NCI-H1930 (cell line): ENCODE results near the gene ERN1.
A peak's percentile ranks its signal among the peaks of the same experiment; 100 is the strongest.
"Not testable (repeated sequence)": the region's sequence is repeated elsewhere in the genome, so short reads cannot be mapped to it uniquely, and the experiment has no call there.

ENCODE experiments used
- DNase-seq, 2 experiments: peaks; one replicate each; lab custom pipeline; 2025; lab: John Stamatoyannopoulos, UW

Gene ERN1

GRCh38 chr17:64025732-64026294 is 104.1 kb downstream of the ERN1 start:
- DNase-seq: peak; percentile 57 to 72

- DNase-seq: no peak
These were observed 104.9 kb downstream of the ERN1 start for GRCh38 chr17:64024781-64025731.

GRCh38 chr17:64024215-64024654 is 105.7 kb downstream of the ERN1 start:
- DNase-seq: no peak

- no peak for DNase-seq
These were observed 107.3 kb downstream of the ERN1 start for GRCh38 chr17:64022611-64023063.

GRCh38 chr17:64020056-64020766 is 109.7 kb downstream of the ERN1 start, which contains the start of gene ICAM2:
Gene ICAM2, minus strand, starts transcription at chr17:64020633. Its CDS starts 13,942 bp downstream, at chr17:64006691.
- no peak for DNase-seq

GRCh38 chr17:64019551-64019961 is 110.4 kb downstream of the ERN1 start:
- DNase-seq: not testable (repeated sequence)

GRCh38 chr17:64017381-64017980 is 112.5 kb downstream of the ERN1 start:
- DNase-seq: no peak

- DNase-seq: no peak
These were observed 113.0 kb downstream of the ERN1 start for GRCh38 chr17:64016974-64017373.

- no peak for DNase-seq
These were observed 113.6 kb downstream of the ERN1 start for GRCh38 chr17:64016231-64016784.

- no peak for DNase-seq
These were observed 114.5 kb downstream of the ERN1 start for GRCh38 chr17:64015447-64015846.

- DNase-seq: no peak
These were observed 120.2 kb downstream of the ERN1 start for GRCh38 chr17:64009571-64010402.

GRCh38 chr17:64008830-64009229 is 121.1 kb downstream of the ERN1 start:
- no peak for DNase-seq

GRCh38 chr17:64008346-64008745 is 121.6 kb downstream of the ERN1 start:
- DNase-seq: no peak

- no peak for DNase-seq
These were observed 122.1 kb downstream of the ERN1 start for GRCh38 chr17:64007838-64008282.

- not testable (repeated sequence) for DNase-seq
These were observed 122.7 kb downstream of the ERN1 start for GRCh38 chr17:64007089-64007837.

- DNase-seq: no peak
These were observed 123.4 kb downstream of the ERN1 start for GRCh38 chr17:64006361-64007088.

GRCh38 chr17:64005734-64006167 is 124.2 kb downstream of the ERN1 start:
- DNase-seq: no peak

- no peak for DNase-seq
These were observed 124.8 kb downstream of the ERN1 start for GRCh38 chr17:64004903-64005733.
